H1 (cell line): Measurements from ENCODE around the gene TGM6. TPM values are rescaled to one million over a fixed set of nuclear protein-coding genes. Genes with fewer than 3 reads are reported as not detected.

Source experiments
- TBP ChIP-seq: IDR thresholded peaks from 2 replicates; pipeline ENCODE4 v1.6.1; 2011; ENCODE audit warnings: low read depth, low read length, improper control_type of control experiment
- polyA plus RNA-seq, 7 experiments: library from polyadenylated mRNA; depleted of rRNA in 3 of 7; stranded (reverse) in 5 of 7; unstranded in 2 of 7; fragments of >200 nt in 5 of 7; fragments of 200-250 nt in 2 of 7; gene quantifications; 1 replicate in 5 of 7; 2 replicates in 1 of 7; 4 replicates in 1 of 7; pipeline versions ENCODE4 v1.2.1 to v1.2.3, GENCODE V29; 2011 to 2013; ENCODE audit warnings: missing spikeins in 2 of 7, mixed read lengths in 2 of 7
- total RNA-seq: library from RNA; stranded (reverse); fragmentation: NEBNext Ultra II Directional; extraction: Animal tissue kit (Norgen Biotek cat#: 25700); gene quantifications from 2 replicates; pipeline ENCODE4 v1.2.1, GENCODE V29; 2021

TGM6 gene
- total and polyA plus RNA-seq, 2 of the 8 experiments (the other 6 are each of a cell fraction or from before 2014, with no cell fraction given) = 0.03 TPM; not detected in 1

GRCh38 chr20:2340823-2341222 is 39.9 kb upstream of the TGM6 start (continued):
- TF ChIP-seq TBP = no peak
